NB4 (cell line): ENCODE data around the gene SLC4A2.

Source experiments
- CTCF ChIP-seq: IDR thresholded peaks from one replicate; pipeline ENCODE4 v1.5.1; 2012; ENCODE audit warnings: low read depth, low read length
- MAX ChIP-seq: IDR thresholded peaks from 2 replicates; pipeline ENCODE4 v1.6.1; 2011; ENCODE audit warnings: low read depth, low read length

GRCh38 chr7:151045967-151046366 is 13.4 kb upstream of the SLC4A2 start:
- no peak for TF ChIP-seq MAX
- no peak for TF ChIP-seq CTCF
